ENCODE data around the gene NES. TPM values are rescaled to one million over a fixed set of nuclear protein-coding genes. Genes with fewer than 3 reads are reported as not detected.

NES gene
- total and polyA plus RNA-seq, 2 of the 8 experiments (the other 6 are each of a cell fraction or from before 2014, with no cell fraction given): 13.3 to 135 TPM

DNA sequence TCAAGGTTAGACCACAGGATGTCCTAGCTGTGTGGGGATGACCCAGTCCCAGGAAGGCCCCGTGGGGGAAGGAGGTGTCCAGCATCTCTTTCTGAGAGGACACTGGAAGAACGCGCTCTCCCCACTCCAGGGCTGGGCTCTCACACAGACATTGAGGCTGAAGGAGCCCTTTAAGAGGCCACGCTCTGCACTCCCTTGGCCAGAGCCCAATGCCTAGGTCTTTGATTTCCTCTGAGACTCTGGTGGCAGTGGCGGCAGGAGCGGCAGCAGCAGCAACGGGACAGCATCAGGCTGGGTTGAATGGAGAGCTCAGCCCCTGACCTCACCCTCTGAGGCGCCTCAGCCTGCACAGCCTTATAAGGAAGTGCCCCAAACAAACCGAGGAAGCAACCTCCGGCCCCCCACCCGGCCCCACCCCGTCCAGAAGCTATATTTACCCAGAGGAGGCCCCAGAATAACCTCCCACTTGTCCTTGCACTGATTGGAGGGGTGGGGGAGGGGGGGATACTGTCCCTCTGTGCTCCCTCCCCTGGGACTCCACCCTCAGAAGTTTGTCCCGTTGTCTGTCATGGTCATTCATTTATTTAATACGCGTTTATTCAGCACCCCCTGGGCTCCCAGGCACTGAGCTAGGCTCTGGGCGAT is 12.3 kb downstream of the NES start:
- Histone ChIP-seq H4K20me1 (replicated peaks in 1 of 2; ENCODE audit: control insufficient read depth in 1 of 2, insufficient read depth in 2 of 2, low read length in 2 of 2) (peaks cover 0 to 1% of the 10 kb centered on the region in 2 experiments), H3K4me2 (ENCODE audit: insufficient read depth in 1 of 2, low read depth in 2 of 2, low read length in 2 of 2) (peak overlapping the region; percentile 13 to 45; a peak in 2 of 4 replicates), H3K4ac (replicated peaks; ENCODE audit: insufficient read length, low read depth, low read length) (peak overlapping the region; percentile 79), H2BK20ac (ENCODE audit: low read length) (peak overlapping the region; percentile 97), H3K27me3 (replicated peaks in 1 of 4; ENCODE audit: control insufficient read depth in 3 of 4, extremely low read depth in 1 of 4, insufficient read depth in 3 of 4, low read length in 3 of 4) (no peaks in the 10 kb centered on the region), H3K4me3 (ENCODE audit: extremely low read depth in 1 of 4, insufficient read depth in 2 of 4, low read depth in 3 of 4, low read length in 4 of 4) (peak overlapping the region in 1 of 4 experiments; percentile 5; a peak in 2 of 8 replicates), H3K23ac (ENCODE audit: insufficient read length) (no peak overlapping the region), H3K79me1 (ENCODE audit: low read depth, low read length) (no peaks in the 10 kb centered on the region; the same call in 1 of the 2 replicates), H4K8ac (ENCODE audit: extremely low read depth, insufficient read depth, low read length) (0 out of 2 replicates have a peak overlapping the region, but pooled peaks have one; percentile 14), H2BK120ac (replicated peaks; ENCODE audit: low read depth, low read length) (peak overlapping the region; percentile 57), H4K5ac (ENCODE audit: insufficient read length, low read depth, low read length) (peak overlapping the region; percentile 10), H3K18ac (ENCODE audit: extremely low read depth, low read length) (peak overlapping the region; percentile 96), H4K91ac (replicated peaks; ENCODE audit: insufficient read length, low read length) (peak overlapping the region; percentile 81), H3K36me3 (ENCODE audit: control insufficient read depth in 2 of 4, insufficient read depth in 4 of 4, low read length in 3 of 4) (no peaks in the 10 kb centered on the region; a peak in 1 of 8 replicates), H2BK15ac (ENCODE audit: low read length) (peak overlapping the region; percentile 77; the same call in 1 of the 2 replicates), H2AFZ (ENCODE audit: low read length) (no peak overlapping the region), H3K14ac (ENCODE audit: insufficient read length) (no peak overlapping the region), H2AK5ac (ENCODE audit: low read depth, low read length) (peak overlapping the region; percentile 93), H3K9me3 (ENCODE audit: insufficient read depth in 2 of 2, low read depth in 1 of 2, low read length in 1 of 2) (no peaks in the 10 kb centered on the region), H2BK5ac (ENCODE audit: low read depth, low read length) (peak overlapping the region; percentile 93; the same call in 1 of the 2 replicates), H2BK12ac (ENCODE audit: low read depth, low read length) (peak overlapping the region; percentile 99), H3K79me2 (ENCODE audit: control insufficient read depth in 1 of 2, insufficient read depth in 2 of 2, low read length in 2 of 2) (no peaks in the 10 kb centered on the region), H3K9ac (replicated peaks in 1 of 4; ENCODE audit: extremely low read depth in 1 of 4, low read depth in 3 of 4, low read length in 3 of 4) (peak overlapping the region in 2 of 4 experiments; percentile 14 to 40; a peak in 3 of 7 replicates), H3K23me2 (ENCODE audit: low read depth, low read length) (peaks cover 5% of the 10 kb centered on the region), H3K56ac (replicated peaks; ENCODE audit: insufficient read length, low read depth, low read length) (no peak overlapping the region), H3K27ac (ENCODE audit: low read depth, low read length) (no peak overlapping the region), H3K4me1 (replicated peaks in 1 of 4; ENCODE audit: control insufficient read depth in 3 of 4, insufficient read depth in 4 of 4, low read length in 3 of 4) (peaks cover 15 to 78% (median 66%) of the 10 kb centered on the region in 4 experiments)
- DNase-seq (ENCODE audit: low read depth in 1 of 2, low spot score in 2 of 2) (peak in 1 of 2 experiments; percentile 55), FAIRE-seq (no peak)
- TF ChIP-seq, protein P1, sequence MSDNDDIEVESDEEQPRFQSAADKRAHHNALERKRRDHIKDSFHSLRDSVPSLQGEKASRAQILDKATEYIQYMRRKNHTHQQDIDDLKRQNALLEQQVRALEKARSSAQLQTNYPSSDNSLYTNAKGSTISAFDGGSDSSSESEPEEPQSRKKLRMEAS (IDR thresholded peaks at IDR 0.05): no peak
- TF ChIP-seq SRF (IDR thresholded peaks at IDR 0.05; ENCODE audit: low read depth, low read length) (peak; percentile 85), POLR2A (IDR thresholded peaks at IDR 0.05; ENCODE audit: control extremely low read depth in 1 of 2, low read depth in 2 of 2, low read length in 2 of 2) (peak in 1 of 2 experiments; percentile 64; a peak in 1 of 3 replicates)
- WGBS, 2 experiments (ENCODE audit: extremely low coverage in 1 of 2, insufficient coverage in 1 of 2, insufficient read length in 1 of 2, insufficient replicate concordance in 2 of 2, low coverage in 1 of 2, low lambda C conversion rate in 2 of 2, missing lambda C conversion rate in 1 of 2): 54% methylated on average over 11 of the region's 16 CpGs; no CpG with 5 or more reads in 1 of the 2 experiments
- POLR2A ChIA-PET (ENCODE audit: partially characterized antibody): interaction anchor here (0.7 to 12.0 kb wide), 17 partner anchors 11 to 104 kb away, joined by 3 to 419 read pairs (median 4); partner anchors contain the start of genes CRABP2, HDGF, ISG20L2 and METTL25B
- CTCF ChIA-PET (ENCODE audit: partially characterized antibody): interaction anchor here (0.6 to 66.0 kb wide), 5 partner anchors 21 to 346 kb away, joined by 3 to 4284 read pairs (median 254); partner anchors contain the start of genes BCAN, CRABP2, HAPLN2 and ISG20L2
